Naive thymus-derived CD4-positive, alpha-beta T cell (primary cell): Measurements from ENCODE around the gene SDSL. TPM values are rescaled to one million over a fixed set of nuclear protein-coding genes. Genes with fewer than 3 reads are reported as not detected.

Source experiments
- ATAC-seq: fragments of 150-1000 bp; cut with Tn5 transposase; 2 replicates; pipeline ENCODE4 v1.10.0; 2021; ENCODE audit warnings: mild to moderate bottlenecking, moderate library complexity
- CTCF ChIA-PET: fragments of 350-600 bp; sonication (Branson Sonifier 250); formaldehyde crosslinking; loops from one replicate; lab custom pipeline; 2021; ENCODE audit warnings: antibody characterized with exemption; lab: Charles Lee
- POLR2A ChIA-PET: fragments of 350-600 bp; sonication (Branson Sonifier 250); formaldehyde crosslinking; loops from one replicate; lab custom pipeline; 2021; ENCODE audit warnings: antibody characterized with exemption, inconsistent platforms; lab: Charles Lee
- DNase-seq, 9 donors: peaks; one replicate each; pipeline versions ENCODE4 v3.0.0 to v3.0.0-alpha.2; 2020 to 2022; ENCODE audit warnings: mixed read lengths in 1 of 9
- H3K27ac ChIP-seq: one replicate; pipeline ENCODE4 v1.7.0; 2013; ENCODE audit warnings: mild to moderate bottlenecking, low read depth, low read length, moderate library complexity
- H3K27me3 ChIP-seq, 2 donors: one replicate each; pipeline ENCODE4 v1.7.0; 2013; ENCODE audit warnings: low read length in 2 of 2, mild to moderate bottlenecking in 2 of 2, moderate library complexity in 2 of 2; ENCODE audit not compliant: control insufficient read depth in 2 of 2, insufficient read depth in 2 of 2
- H3K36me3 ChIP-seq, 3 experiments: 1 replicate in 2 of 3; 2 replicates in 1 of 3; pipeline ENCODE4 v1.7.0; 2013; ENCODE audit warnings: low read length in 3 of 3, mild to moderate bottlenecking in 3 of 3, moderate library complexity in 1 of 3; ENCODE audit not compliant: insufficient read depth in 3 of 3, control insufficient read depth in 2 of 3
- H3K4me1 ChIP-seq, 2 donors: one replicate each; pipeline ENCODE4 v1.7.0; 2013; ENCODE audit warnings: low read length in 2 of 2, mild to moderate bottlenecking in 2 of 2, moderate library complexity in 1 of 2; ENCODE audit not compliant: control insufficient read depth in 2 of 2, insufficient read depth in 2 of 2
- H3K4me3 ChIP-seq: 2 replicates; pipeline ENCODE4 v1.7.0; 2013; ENCODE audit warnings: mild to moderate bottlenecking, low read length
- H3K9me3 ChIP-seq, 3 experiments: 1 replicate in 2 of 3; 2 replicates in 1 of 3; pipeline ENCODE4 v1.7.0; 2013; ENCODE audit warnings: low read length in 3 of 3; ENCODE audit not compliant: control insufficient read depth in 2 of 3
- H3K27ac Mint-ChIP-seq, 9 donors: one replicate each; pipeline ENCODE4 v1.8.0; 2020 to 2022; ENCODE audit warnings: mixed read lengths in 9 of 9, mild to moderate bottlenecking in 8 of 9, moderate library complexity in 5 of 9, inconsistent platforms in 2 of 9
- H3K27me3 Mint-ChIP-seq, 5 donors: one replicate each; pipeline ENCODE4 v1.8.0; 2021 to 2022; ENCODE audit warnings: mixed read lengths in 5 of 5, mild to moderate bottlenecking in 1 of 5
- H3K36me3 Mint-ChIP-seq, 5 donors: one replicate each; pipeline ENCODE4 v1.8.0; 2020 to 2022; ENCODE audit warnings: mixed read lengths in 5 of 5, mild to moderate bottlenecking in 3 of 5, inconsistent platforms in 1 of 5
- H3K4me1 Mint-ChIP-seq, 7 donors: one replicate each; pipeline ENCODE4 v1.8.0; 2020 to 2022; ENCODE audit warnings: mixed read lengths in 7 of 7, mild to moderate bottlenecking in 3 of 7, inconsistent platforms in 1 of 7
- H3K4me3 Mint-ChIP-seq, 10 donors: one replicate each; pipeline ENCODE4 v1.8.0; 2020 to 2022; ENCODE audit warnings: mild to moderate bottlenecking in 10 of 10, mixed read lengths in 10 of 10, moderate library complexity in 6 of 10, inconsistent platforms in 2 of 10
- H3K9me3 Mint-ChIP-seq, 11 donors: one replicate each; pipeline ENCODE4 v1.8.0; 2020 to 2022; ENCODE audit warnings: mixed read lengths in 11 of 11, mild to moderate bottlenecking in 4 of 11, inconsistent platforms in 1 of 11, moderate library complexity in 1 of 11
- intact Hi-C, 2 donors: fragments of 100-400 bp; cut with micrococcal nuclease; formaldehyde crosslinking; loops; one replicate each; pipeline ENCODE4 v1.15.1; 2023
- polyA plus RNA-seq, 2 donors: library from polyadenylated mRNA; unstranded; fragments of 300-500 nt; fragmentation: Illumina TruSeq; gene quantifications; one replicate each; pipeline ENCODE4 v1.2.3, GENCODE V29; 2021
- total RNA-seq, 6 experiments: library from RNA in 5 of 6; stranded (reverse) in 5 of 6; gene quantifications; 1 replicate in 5 of 6; 2 replicates in 1 of 6; pipeline ENCODE4 v1.2.3 and lab custom pipeline; 2021 to 2026

SDSL gene
- total and polyA plus RNA-seq, 7 experiments from 2014 or later = 0.46 to 2.5 (median 1.7) TPM; not detected in 3

DNA sequence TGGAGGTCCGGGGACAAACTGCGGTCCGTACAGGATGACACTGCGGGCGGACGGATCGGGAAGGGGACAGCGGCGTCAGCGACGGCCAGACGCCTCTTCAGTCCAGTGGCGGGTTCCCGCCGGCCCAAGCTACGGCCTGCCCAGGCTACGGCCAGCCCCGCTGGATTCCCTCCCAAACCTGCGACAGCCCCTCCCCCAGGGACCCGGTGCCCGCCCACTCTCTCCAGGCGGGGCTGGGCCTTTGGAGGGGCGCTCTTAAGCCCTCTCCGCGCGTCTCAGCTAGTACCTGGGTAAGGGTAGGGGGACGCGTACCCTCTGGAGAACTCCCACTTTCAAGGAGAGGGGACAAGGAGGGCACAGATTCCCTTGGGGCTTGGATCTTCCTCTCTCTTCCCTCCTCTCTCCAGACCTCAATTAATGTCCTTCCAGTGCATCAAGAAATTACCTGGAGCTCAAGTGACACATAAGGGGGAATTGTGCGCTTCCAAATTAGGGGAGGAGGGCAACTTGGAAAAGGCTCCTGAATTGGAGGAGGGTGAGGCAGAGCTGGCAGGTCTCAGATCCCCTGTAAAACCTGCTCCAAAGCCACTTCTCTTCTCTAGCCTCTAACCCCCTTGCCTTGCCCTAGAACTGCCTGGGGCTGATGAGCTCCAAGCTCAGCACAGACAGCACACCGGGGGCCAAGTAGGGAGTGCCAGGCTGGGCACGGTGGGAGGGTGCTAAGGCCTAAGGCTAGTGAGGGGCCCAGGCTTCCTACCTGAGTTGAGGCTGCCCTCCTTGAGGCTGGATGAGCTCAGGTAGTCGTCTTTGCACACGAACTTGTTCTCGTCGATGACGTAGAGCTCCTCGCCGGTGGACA lies 46.4 kb downstream of the SDSL start:
- Mint-ChIP-seq H3K4me1 (peaks cover 7 to 35% (median 22%) of the 10 kb centered on the region in 7 donors), H3K36me3 (peaks cover 0 to 5% (median 3%) of the 10 kb centered on the region in 5 donors), H3K27ac (peak overlapping the region in 1 of 9 donors; percentile 43), H3K27me3 (peaks cover 56 to 87% (median 74%) of the 10 kb centered on the region in 5 donors), H3K9me3 (peaks cover 0 to 1% (median 0%) of the 10 kb centered on the region in 11 donors), H3K4me3 (peak overlapping the region in 2 of 10 donors; percentile 28 to 39)
- peaks cover 5% of the 10 kb centered on the region in 2 donors for H3K27me3 ChIP-seq
- ATAC-seq = no peak
- ChIA-PET CTCF (no interaction called here), POLR2A (no interaction called here)
- H3K4me1 ChIP-seq = peaks cover 6 to 10% of the 10 kb centered on the region in 2 donors
- no peaks in the 10 kb centered on the region for H3K9me3 ChIP-seq
- DNase-seq = no peak
- intact Hi-C loops = loop anchor here in 1 of 2 donors (5.0 kb wide), 1 partner anchor 934 kb away; no protein-coding TSS in a partner anchor
- no peak overlapping the region for H3K27ac ChIP-seq
- H3K4me3 ChIP-seq = no peak overlapping the region
- H3K36me3 ChIP-seq = no peaks in the 10 kb centered on the region

- no peaks in the 10 kb centered on the region for H3K9me3 Mint-ChIP-seq
- CTCF ChIA-PET = no interaction called here
Observed at GRCh38 chr12:113469224-113469948, 47.2 kb downstream of the SDSL start.

GRCh38 chr12:113469949-113470743 lies 48.0 kb downstream of the SDSL start:
- H3K27ac ChIP-seq = no peak overlapping the region
- H3K4me3 Mint-ChIP-seq = peak overlapping the region in 1 of 10 donors; percentile 9
- intact Hi-C loops = loop anchor here in 1 of 2 donors (5.0 kb wide), 2 partner anchors 932 to 977 kb away; no protein-coding TSS in a partner anchor

More at GRCh38 chr12:113469224-113469948, 47.2 kb downstream of the SDSL start:
- peaks cover 55 to 87% (median 73%) of the 10 kb centered on the region in 5 donors for H3K27me3 Mint-ChIP-seq
- Histone ChIP-seq H3K27me3 (peaks cover 5% of the 10 kb centered on the region in 2 donors), H3K9me3 (no peaks in the 10 kb centered on the region), H3K27ac (no peak overlapping the region), H3K4me3 (no peak overlapping the region), H3K4me1 (peaks cover 2 to 6% of the 10 kb centered on the region in 2 donors), H3K36me3 (no peaks in the 10 kb centered on the region)
- no peak overlapping the region for H3K4me3 Mint-ChIP-seq
- peaks cover 0 to 3% (median 0%) of the 10 kb centered on the region in 5 donors for H3K36me3 Mint-ChIP-seq
- H3K27ac Mint-ChIP-seq = no peak overlapping the region
- DNase-seq (no peak), ATAC-seq (no peak)
- intact Hi-C loops = loop anchor here in 1 of 2 donors (5.0 kb wide), 1 partner anchor 933 kb away; no protein-coding TSS in a partner anchor
- POLR2A ChIA-PET = no interaction called here
- H3K4me1 Mint-ChIP-seq = peaks cover 4 to 32% (median 20%) of the 10 kb centered on the region in 7 donors

DNA sequence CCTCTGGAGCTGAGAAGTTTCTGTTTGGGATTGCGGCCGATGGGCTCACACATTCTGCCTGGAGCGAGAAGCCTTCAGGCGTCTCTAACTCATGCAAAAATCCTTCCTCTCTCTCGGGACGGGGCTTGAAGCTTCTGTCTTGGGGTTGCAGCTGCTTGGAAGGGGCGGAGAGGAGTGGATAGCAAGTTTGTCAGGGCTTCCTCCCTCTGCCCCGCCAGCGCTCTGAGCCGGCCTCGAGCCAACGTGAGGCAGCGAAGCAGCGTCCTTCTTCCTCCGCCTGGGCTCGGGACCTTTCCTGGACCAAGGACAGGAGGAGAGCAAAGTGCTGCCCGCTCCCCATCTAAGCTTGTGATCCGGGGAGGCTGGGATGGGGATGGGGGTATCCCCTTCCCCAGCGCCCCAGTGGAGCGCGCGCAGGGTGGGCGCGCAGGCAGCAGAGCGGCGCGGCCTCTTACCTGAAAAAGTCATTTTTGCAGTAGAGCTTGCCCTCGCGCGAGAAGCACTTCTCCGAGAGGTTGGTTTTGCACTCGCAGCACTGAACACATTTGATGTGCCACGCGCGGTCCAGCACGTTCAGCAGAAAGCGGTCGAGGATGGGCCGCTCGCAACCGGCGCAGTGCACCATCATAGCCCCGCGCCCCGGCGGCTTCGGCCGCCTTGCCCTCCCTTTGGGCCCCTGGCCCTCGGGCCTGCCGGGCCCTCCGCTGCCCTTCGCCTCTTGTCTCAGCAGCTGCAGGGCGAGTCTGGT lies 48.9 kb downstream of the SDSL start:
- ATAC-seq = no peak
- Histone ChIP-seq H3K27me3 (peaks cover 0 to 5% of the 10 kb centered on the region in 2 donors), H3K27ac (no peak overlapping the region), H3K4me3 (no peak overlapping the region), H3K36me3 (no peaks in the 10 kb centered on the region), H3K9me3 (no peaks in the 10 kb centered on the region), H3K4me1 (no peaks in the 10 kb centered on the region)
- intact Hi-C loops = loop anchor here in 1 of 2 donors (5.0 kb wide), 1 partner anchor 976 kb away; no protein-coding TSS in a partner anchor
- CTCF ChIA-PET = no interaction called here
- H3K36me3 Mint-ChIP-seq = peaks cover 0 to 3% (median 0%) of the 10 kb centered on the region in 5 donors
- DNase-seq = no peak
- no peak overlapping the region for H3K4me3 Mint-ChIP-seq
- H3K9me3 Mint-ChIP-seq = peaks cover 0 to 2% (median 0%) of the 10 kb centered on the region in 11 donors
- no peak overlapping the region for H3K27ac Mint-ChIP-seq
- H3K4me1 Mint-ChIP-seq = peaks cover 9 to 33% (median 20%) of the 10 kb centered on the region in 7 donors
- H3K27me3 Mint-ChIP-seq = peaks cover 63 to 91% (median 80%) of the 10 kb centered on the region in 5 donors
- POLR2A ChIA-PET = no interaction called here

More at GRCh38 chr12:113469949-113470743, 48.0 kb downstream of the SDSL start:
- Histone ChIP-seq H3K9me3 (no peaks in the 10 kb centered on the region), H3K27me3 (peaks cover 0 to 5% of the 10 kb centered on the region in 2 donors), H3K4me1 (no peaks in the 10 kb centered on the region), H3K4me3 (no peak overlapping the region), H3K36me3 (no peaks in the 10 kb centered on the region)
- CTCF ChIA-PET = no interaction called here
- Mint-ChIP-seq H3K36me3 (peaks cover 0 to 3% (median 0%) of the 10 kb centered on the region in 5 donors), H3K27me3 (peaks cover 62 to 88% (median 74%) of the 10 kb centered on the region in 5 donors), H3K27ac (no peak overlapping the region), H3K4me1 (peaks cover 10 to 32% (median 23%) of the 10 kb centered on the region in 7 donors), H3K9me3 (no peaks in the 10 kb centered on the region)
- POLR2A ChIA-PET = no interaction called here
- DNase-seq (no peak), ATAC-seq (no peak)

- Mint-ChIP-seq H3K4me3 (peak within 1 kb of the TSS in 1 of 10 donors; percentile 41), H3K36me3 (peaks cover 0 to 3% (median 0%) of the 10 kb centered on the region in 5 donors), H3K4me1 (peaks cover 7 to 29% (median 16%) of the 10 kb centered on the region in 7 donors), H3K9me3 (peaks cover 0 to 2% (median 0%) of the 10 kb centered on the region in 11 donors), H3K27me3 (peaks cover 58 to 88% (median 75%) of the 10 kb centered on the region in 5 donors), H3K27ac (no peak within 1 kb of the TSS)
- ChIA-PET POLR2A (no interaction called here), CTCF (no interaction called here)
- Histone ChIP-seq H3K36me3 (no peaks in the 10 kb centered on the region), H3K4me1 (no peaks in the 10 kb centered on the region), H3K9me3 (no peaks in the 10 kb centered on the region), H3K4me3 (no peak within 1 kb of the TSS), H3K27ac (no peak within 1 kb of the TSS), H3K27me3 (peaks cover 0 to 5% of the 10 kb centered on the region in 2 donors)
- intact Hi-C loops = loop anchor here in 1 of 2 donors (5.0 kb wide), 1 partner anchor 976 kb away; no protein-coding TSS in a partner anchor
- ATAC-seq = no peak
- no peak for DNase-seq
Observed at GRCh38 chr12:113471619-113472171, 49.5 kb downstream of the SDSL start, which contains the start of gene LHX5. TSS of gene LHX5 (minus strand) at chr12:113471871. CDS start at chr12:113471498, 373 bp downstream.
